Measurements from ENCODE around the gene PRR32.

GRCh38 chrX:126799059-126799458 is 20.5 kb upstream of the PRR32 start:
- TF ChIP-seq CTCF (IDR thresholded peaks at IDR 0.05) (no peak), POLR2AphosphoS5 (IDR thresholded peaks at IDR 0.05) (no peak)
